ENCODE results near the gene KIAA1143.

KIAA1143 gene

GRCh38 chr3:44721231-44722102 lies 40.0 kb downstream of the KIAA1143 start:
- no peak overlapping the region for H3K4me3 Mint-ChIP-seq
- H3K27ac Mint-ChIP-seq, result no peak overlapping the region
- DNase-seq, result no peak
- peaks cover 85% of the 10 kb centered on the region for H3K36me3 Mint-ChIP-seq (ENCODE audit: low read depth)
- H3K4me1 Mint-ChIP-seq (ENCODE audit: low read depth), result no peaks in the 10 kb centered on the region
- peaks cover 73% of the 10 kb centered on the region for H3K9me3 Mint-ChIP-seq
- H3K27me3 Mint-ChIP-seq, result no peaks in the 10 kb centered on the region

DNA sequence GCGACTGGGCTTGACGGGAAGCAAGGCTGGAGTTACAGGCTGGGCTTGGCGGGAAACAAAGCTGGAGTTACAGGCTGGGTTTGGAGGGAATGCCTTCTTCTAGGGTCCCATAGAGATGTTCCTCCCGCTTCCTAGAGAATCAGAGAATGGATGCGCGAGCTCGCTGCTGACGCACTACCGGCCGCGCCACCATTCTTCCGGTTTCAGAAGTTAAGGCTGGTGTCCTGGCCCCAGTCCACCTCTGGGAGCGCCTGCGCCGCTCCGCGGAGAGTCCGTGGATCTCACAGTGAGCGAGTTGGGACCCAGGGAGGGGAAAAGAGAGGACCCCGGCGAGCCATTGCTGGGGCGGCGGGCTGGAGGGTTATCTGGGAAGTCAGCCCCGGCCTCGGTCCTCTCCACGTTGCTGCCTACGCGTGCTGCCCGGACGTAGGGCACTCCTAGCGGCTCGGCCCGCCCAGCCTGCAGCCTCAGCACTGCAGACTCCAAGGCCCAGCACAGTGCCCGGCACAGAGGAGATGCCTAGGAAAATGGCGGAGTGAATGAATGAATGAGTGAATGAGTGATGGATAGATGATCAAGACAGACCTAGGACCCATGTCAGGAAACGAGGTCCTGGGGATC lies 48.9 kb downstream of the KIAA1143 start, which contains the start of gene ZNF502:
TSS of gene ZNF502 (plus strand) at position 206 of the 621 bp plus-strand sequence. CDS start 7,602 bp downstream, outside the sequence.
- peaks cover 17% of the 10 kb centered on the region for H3K4me1 Mint-ChIP-seq (ENCODE audit: low read depth)
- peaks cover 29% of the 10 kb centered on the region for H3K27me3 Mint-ChIP-seq
- peak within 1 kb of the TSS; percentile 89 for H3K4me3 Mint-ChIP-seq
- peaks cover 68% of the 10 kb centered on the region for H3K9me3 Mint-ChIP-seq
- H3K27ac Mint-ChIP-seq, result peak within 1 kb of the TSS; percentile 68
- peak; percentile 79 for DNase-seq
- H3K36me3 Mint-ChIP-seq (ENCODE audit: low read depth), result peaks cover 57% of the 10 kb centered on the region
